H1 (cell line): ENCODE measurements around the gene PRG2. TPM values are rescaled to one million over a fixed set of nuclear protein-coding genes. Genes with fewer than 3 reads are reported as not detected.

ENCODE experiments used
- CHD2 ChIP-seq: IDR thresholded peaks from 2 replicates; pipeline ENCODE4 v1.6.1; 2012; ENCODE audit warnings: low read length, improper control_type of control experiment
- CREB1 ChIP-seq: IDR thresholded peaks from 2 replicates; pipeline ENCODE4 v1.6.1; 2012; ENCODE audit warnings: inconsistent platforms
- JUND ChIP-seq: IDR thresholded peaks from 2 replicates; pipeline ENCODE4 v1.6.1; 2011; ENCODE audit warnings: mild to moderate bottlenecking, improper control_type of control experiment, low read length
- KDM5A ChIP-seq: fragments of 200-600 bp; IDR thresholded peaks from 2 replicates; pipeline ENCODE4 v1.7.1; 2012; ENCODE audit warnings: mild to moderate bottlenecking, low read length, inconsistent platforms, mixed read lengths
- POLR2AphosphoS5 ChIP-seq: IDR thresholded peaks from 2 replicates; pipeline ENCODE4 v1.6.1; 2011; ENCODE audit warnings: low read depth, low read length
- SAP30 ChIP-seq: fragments of 300-600 bp; sonication (generic); IDR thresholded peaks from 2 replicates; pipeline ENCODE4 v1.7.1; 2012; ENCODE audit warnings: low read length, moderate library complexity, mild to moderate bottlenecking, inconsistent platforms; ENCODE audit not compliant: insufficient read depth, insufficient replicate concordance
- SUZ12 ChIP-seq: fragments of 200-600 bp; sonication (generic); IDR thresholded peaks from 2 replicates; pipeline ENCODE4 v1.6.1; 2012; ENCODE audit warnings: mild to moderate bottlenecking, inconsistent platforms, low read length, moderate library complexity, mixed read lengths
- TBP ChIP-seq: IDR thresholded peaks from 2 replicates; pipeline ENCODE4 v1.6.1; 2011; ENCODE audit warnings: low read depth, low read length, improper control_type of control experiment
- ZNF274 ChIP-seq: IDR thresholded peaks from 2 replicates; pipeline ENCODE4 v1.7.0; 2012; ENCODE audit warnings: low read length, borderline replicate concordance; ENCODE audit errors: extremely low read depth
- polyA plus RNA-seq, 7 experiments: library from polyadenylated mRNA; depleted of rRNA in 3 of 7; stranded (reverse) in 5 of 7; unstranded in 2 of 7; fragments of >200 nt in 5 of 7; fragments of 200-250 nt in 2 of 7; gene quantifications; 1 replicate in 5 of 7; 2 replicates in 1 of 7; 4 replicates in 1 of 7; pipeline versions ENCODE4 v1.2.1 to v1.2.3, GENCODE V29; 2011 to 2013; ENCODE audit warnings: missing spikeins in 2 of 7, mixed read lengths in 2 of 7
- total RNA-seq: library from RNA; stranded (reverse); fragmentation: NEBNext Ultra II Directional; extraction: Animal tissue kit (Norgen Biotek cat#: 25700); gene quantifications from 2 replicates; pipeline ENCODE4 v1.2.1, GENCODE V29; 2021
- TF ChIP-seq, protein P1 (sequence below): fragments of 300-600 bp; sonication (generic); IDR thresholded peaks from 2 replicates; pipeline ENCODE4 v1.7.1; 2012; ENCODE audit warnings: low read length, moderate library complexity, mild to moderate bottlenecking, inconsistent platforms; ENCODE audit not compliant: insufficient replicate concordance

The PRG2 gene
- total and polyA plus RNA-seq, 2 of the 8 experiments (the other 6 are each of a cell fraction or from before 2014, with no cell fraction given): 0.32 TPM; not detected in 1

DNA sequence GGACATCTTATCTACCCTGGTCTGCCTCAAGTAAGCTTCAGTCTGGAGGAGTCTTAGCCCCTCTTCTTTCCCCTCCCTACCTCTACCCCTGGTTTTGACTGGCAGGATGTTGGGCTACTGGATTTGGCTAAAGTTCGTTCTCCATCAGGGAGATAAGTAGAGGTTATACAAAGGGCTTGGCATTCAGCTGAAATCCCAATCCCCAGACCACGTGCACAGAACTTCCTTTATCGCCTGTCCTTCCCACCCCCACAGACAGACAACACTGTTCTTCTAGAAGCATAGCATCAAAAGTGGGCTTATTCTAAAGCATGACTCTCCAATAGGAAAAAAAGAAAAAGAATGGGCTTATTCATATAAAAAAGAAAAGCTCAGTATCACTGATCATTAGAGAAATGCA, 17.3 kb downstream of the PRG2 start (continued):
- TF ChIP-seq, protein P1, sequence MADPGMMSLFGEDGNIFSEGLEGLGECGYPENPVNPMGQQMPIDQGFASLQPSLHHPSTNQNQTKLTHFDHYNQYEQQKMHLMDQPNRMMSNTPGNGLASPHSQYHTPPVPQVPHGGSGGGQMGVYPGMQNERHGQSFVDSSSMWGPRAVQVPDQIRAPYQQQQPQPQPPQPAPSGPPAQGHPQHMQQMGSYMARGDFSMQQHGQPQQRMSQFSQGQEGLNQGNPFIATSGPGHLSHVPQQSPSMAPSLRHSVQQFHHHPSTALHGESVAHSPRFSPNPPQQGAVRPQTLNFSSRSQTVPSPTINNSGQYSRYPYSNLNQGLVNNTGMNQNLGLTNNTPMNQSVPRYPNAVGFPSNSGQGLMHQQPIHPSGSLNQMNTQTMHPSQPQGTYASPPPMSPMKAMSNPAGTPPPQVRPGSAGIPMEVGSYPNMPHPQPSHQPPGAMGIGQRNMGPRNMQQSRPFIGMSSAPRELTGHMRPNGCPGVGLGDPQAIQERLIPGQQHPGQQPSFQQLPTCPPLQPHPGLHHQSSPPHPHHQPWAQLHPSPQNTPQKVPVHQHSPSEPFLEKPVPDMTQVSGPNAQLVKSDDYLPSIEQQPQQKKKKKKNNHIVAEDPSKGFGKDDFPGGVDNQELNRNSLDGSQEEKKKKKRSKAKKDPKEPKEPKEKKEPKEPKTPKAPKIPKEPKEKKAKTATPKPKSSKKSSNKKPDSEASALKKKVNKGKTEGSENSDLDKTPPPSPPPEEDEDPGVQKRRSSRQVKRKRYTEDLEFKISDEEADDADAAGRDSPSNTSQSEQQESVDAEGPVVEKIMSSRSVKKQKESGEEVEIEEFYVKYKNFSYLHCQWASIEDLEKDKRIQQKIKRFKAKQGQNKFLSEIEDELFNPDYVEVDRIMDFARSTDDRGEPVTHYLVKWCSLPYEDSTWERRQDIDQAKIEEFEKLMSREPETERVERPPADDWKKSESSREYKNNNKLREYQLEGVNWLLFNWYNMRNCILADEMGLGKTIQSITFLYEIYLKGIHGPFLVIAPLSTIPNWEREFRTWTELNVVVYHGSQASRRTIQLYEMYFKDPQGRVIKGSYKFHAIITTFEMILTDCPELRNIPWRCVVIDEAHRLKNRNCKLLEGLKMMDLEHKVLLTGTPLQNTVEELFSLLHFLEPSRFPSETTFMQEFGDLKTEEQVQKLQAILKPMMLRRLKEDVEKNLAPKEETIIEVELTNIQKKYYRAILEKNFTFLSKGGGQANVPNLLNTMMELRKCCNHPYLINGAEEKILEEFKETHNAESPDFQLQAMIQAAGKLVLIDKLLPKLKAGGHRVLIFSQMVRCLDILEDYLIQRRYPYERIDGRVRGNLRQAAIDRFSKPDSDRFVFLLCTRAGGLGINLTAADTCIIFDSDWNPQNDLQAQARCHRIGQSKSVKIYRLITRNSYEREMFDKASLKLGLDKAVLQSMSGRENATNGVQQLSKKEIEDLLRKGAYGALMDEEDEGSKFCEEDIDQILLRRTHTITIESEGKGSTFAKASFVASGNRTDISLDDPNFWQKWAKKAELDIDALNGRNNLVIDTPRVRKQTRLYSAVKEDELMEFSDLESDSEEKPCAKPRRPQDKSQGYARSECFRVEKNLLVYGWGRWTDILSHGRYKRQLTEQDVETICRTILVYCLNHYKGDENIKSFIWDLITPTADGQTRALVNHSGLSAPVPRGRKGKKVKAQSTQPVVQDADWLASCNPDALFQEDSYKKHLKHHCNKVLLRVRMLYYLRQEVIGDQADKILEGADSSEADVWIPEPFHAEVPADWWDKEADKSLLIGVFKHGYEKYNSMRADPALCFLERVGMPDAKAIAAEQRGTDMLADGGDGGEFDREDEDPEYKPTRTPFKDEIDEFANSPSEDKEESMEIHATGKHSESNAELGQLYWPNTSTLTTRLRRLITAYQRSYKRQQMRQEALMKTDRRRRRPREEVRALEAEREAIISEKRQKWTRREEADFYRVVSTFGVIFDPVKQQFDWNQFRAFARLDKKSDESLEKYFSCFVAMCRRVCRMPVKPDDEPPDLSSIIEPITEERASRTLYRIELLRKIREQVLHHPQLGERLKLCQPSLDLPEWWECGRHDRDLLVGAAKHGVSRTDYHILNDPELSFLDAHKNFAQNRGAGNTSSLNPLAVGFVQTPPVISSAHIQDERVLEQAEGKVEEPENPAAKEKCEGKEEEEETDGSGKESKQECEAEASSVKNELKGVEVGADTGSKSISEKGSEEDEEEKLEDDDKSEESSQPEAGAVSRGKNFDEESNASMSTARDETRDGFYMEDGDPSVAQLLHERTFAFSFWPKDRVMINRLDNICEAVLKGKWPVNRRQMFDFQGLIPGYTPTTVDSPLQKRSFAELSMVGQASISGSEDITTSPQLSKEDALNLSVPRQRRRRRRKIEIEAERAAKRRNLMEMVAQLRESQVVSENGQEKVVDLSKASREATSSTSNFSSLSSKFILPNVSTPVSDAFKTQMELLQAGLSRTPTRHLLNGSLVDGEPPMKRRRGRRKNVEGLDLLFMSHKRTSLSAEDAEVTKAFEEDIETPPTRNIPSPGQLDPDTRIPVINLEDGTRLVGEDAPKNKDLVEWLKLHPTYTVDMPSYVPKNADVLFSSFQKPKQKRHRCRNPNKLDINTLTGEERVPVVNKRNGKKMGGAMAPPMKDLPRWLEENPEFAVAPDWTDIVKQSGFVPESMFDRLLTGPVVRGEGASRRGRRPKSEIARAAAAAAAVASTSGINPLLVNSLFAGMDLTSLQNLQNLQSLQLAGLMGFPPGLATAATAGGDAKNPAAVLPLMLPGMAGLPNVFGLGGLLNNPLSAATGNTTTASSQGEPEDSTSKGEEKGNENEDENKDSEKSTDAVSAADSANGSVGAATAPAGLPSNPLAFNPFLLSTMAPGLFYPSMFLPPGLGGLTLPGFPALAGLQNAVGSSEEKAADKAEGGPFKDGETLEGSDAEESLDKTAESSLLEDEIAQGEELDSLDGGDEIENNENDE: no peak
- TF ChIP-seq CREB1 (no peak), ZNF274 (no peak), KDM5A (no peak), SUZ12 (no peak), POLR2AphosphoS5 (no peak), TBP (no peak), SAP30 (no peak), JUND (no peak), CHD2 (no peak)
